ENCODE results near the gene CMIP. TPM values are rescaled to one million over a fixed set of nuclear protein-coding genes. Genes with fewer than 3 reads are reported as not detected.

Gene CMIP
- polyA plus RNA-seq, 3 donors = 0.85 to 61.9 (median 0.93) TPM

DNA sequence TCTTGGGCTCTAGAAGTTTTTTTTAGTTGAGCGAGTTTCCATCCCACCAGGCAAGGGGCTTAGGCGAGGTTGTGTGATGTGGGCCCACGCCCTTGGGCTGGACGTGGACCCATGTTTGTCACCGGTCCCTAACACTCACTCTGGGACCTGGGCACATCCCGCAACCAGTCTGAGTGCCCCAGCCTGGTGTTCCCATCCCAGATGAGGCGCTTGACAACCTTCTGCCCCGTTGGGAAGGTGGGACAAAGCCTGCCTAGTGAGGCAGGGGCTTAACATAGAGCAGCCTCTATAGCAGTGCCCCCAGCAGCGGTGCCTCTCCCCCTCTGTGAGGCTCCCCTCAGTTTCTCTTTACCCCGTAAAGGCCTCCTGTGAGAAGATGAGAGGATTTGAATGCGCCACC, 22.5 kb downstream of the CMIP start:
- Mint-ChIP-seq H3K9me3 (no peaks in the 10 kb centered on the region), H3K27me3 (ENCODE audit: low read depth in 3 of 3) (peaks cover 0 to 3% (median 0%) of the 10 kb centered on the region in 3 donors), H3K4me1 (peaks cover 90% of the 10 kb centered on the region), H3K4me3 (no peak overlapping the region), H3K36me3 (peaks cover 46 to 53% of the 10 kb centered on the region in 2 donors), H3K27ac (peak overlapping the region; percentile 35 to 97 (median 79))
- TF ChIP-seq, protein P1, sequence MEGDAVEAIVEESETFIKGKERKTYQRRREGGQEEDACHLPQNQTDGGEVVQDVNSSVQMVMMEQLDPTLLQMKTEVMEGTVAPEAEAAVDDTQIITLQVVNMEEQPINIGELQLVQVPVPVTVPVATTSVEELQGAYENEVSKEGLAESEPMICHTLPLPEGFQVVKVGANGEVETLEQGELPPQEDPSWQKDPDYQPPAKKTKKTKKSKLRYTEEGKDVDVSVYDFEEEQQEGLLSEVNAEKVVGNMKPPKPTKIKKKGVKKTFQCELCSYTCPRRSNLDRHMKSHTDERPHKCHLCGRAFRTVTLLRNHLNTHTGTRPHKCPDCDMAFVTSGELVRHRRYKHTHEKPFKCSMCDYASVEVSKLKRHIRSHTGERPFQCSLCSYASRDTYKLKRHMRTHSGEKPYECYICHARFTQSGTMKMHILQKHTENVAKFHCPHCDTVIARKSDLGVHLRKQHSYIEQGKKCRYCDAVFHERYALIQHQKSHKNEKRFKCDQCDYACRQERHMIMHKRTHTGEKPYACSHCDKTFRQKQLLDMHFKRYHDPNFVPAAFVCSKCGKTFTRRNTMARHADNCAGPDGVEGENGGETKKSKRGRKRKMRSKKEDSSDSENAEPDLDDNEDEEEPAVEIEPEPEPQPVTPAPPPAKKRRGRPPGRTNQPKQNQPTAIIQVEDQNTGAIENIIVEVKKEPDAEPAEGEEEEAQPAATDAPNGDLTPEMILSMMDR (IDR thresholded peaks at IDR 0.05) = no peak
- no peak for DNase-seq
- Histone ChIP-seq H3K9ac (ENCODE audit: insufficient read depth, low read length, poor library complexity, severe bottlenecking) (no peak overlapping the region), H3K4me3 (replicated peaks in 1 of 3; ENCODE audit: low read depth in 2 of 3, low read length in 3 of 3) (no peak overlapping the region), H3K9me3 (replicated peaks in 1 of 2; ENCODE audit: control insufficient read depth in 1 of 2, insufficient read depth in 1 of 2, low read length in 2 of 2) (no peaks in the 10 kb centered on the region), H3K27ac (ENCODE audit: low read depth in 1 of 2, low read length in 2 of 2) (peak overlapping the region; percentile 29 to 74), H2AFZ (ENCODE audit: insufficient read depth, low read depth, low read length, poor library complexity, severe bottlenecking) (no peak overlapping the region), H3K36me3 (replicated peaks in 1 of 2; ENCODE audit: control insufficient read depth in 1 of 2, insufficient read depth in 2 of 2, low read length in 2 of 2) (peaks cover 17 to 39% of the 10 kb centered on the region in 2 donors), H4K20me1 (ENCODE audit: insufficient read depth, low read length) (peaks cover 91% of the 10 kb centered on the region), H3K4me2 (replicated peaks; ENCODE audit: extremely low read depth, low read length, poor library complexity, severe bottlenecking) (peak overlapping the region; percentile 15), H3K4me1 (ENCODE audit: control insufficient read depth in 1 of 2, insufficient read depth in 2 of 2, low read length in 2 of 2) (peaks cover 79 to 97% of the 10 kb centered on the region in 2 donors), H3K27me3 (ENCODE audit: control insufficient read depth in 2 of 2, insufficient read depth in 2 of 2, low read length in 2 of 2) (no peaks in the 10 kb centered on the region), H3K79me2 (ENCODE audit: insufficient read depth, low read length) (peaks cover 98% of the 10 kb centered on the region)
- WGBS (ENCODE audit: insufficient coverage) = 97% methylated on average over 5 of the region's 11 CpGs
- intact Hi-C loops (cut with micrococcal nuclease) = loop anchor here in 1 of 2 donors (5.0 kb wide), 1 partner anchor 35 kb away; no protein-coding TSS in a partner anchor

DNA sequence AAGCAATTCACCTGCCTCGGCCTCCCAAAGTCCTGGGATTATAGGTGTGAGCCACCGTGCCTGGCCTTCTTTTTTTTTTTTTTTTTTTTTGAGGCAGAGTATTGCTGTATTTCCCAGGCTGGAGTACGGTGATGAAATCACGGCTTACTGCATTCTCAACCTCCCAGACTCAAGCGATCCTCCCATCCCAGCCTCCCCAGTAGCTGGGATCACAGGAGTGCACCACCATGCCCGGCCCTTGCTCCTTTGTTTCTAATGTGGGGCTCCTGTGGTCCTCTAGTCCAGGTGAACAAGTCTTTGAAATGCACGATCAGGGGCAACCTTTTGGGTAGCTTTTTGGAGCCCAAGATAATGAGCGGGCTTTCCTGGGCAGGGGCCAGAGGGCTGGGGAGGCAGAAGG, 23.2 kb downstream of the CMIP start:
- H3K27ac Mint-ChIP-seq = peak overlapping the region; percentile 81 to 97 (median 95)
- TF ChIP-seq, protein P1 (IDR thresholded peaks at IDR 0.05) = no peak
- Histone ChIP-seq H3K4me3 (replicated peaks in 1 of 3; ENCODE audit: low read depth in 2 of 3, low read length in 3 of 3) (no peak overlapping the region), H3K9ac (ENCODE audit: insufficient read depth, low read length, poor library complexity, severe bottlenecking) (no peak overlapping the region), H3K27ac (ENCODE audit: low read depth in 1 of 2, low read length in 2 of 2) (peak overlapping the region; percentile 82 to 87), H2AFZ (ENCODE audit: insufficient read depth, low read depth, low read length, poor library complexity, severe bottlenecking) (no peak overlapping the region), H3K4me2 (replicated peaks; ENCODE audit: extremely low read depth, low read length, poor library complexity, severe bottlenecking) (no peak overlapping the region), H4K20me1 (ENCODE audit: insufficient read depth, low read length) (peaks cover 90% of the 10 kb centered on the region), H3K4me1 (ENCODE audit: control insufficient read depth in 1 of 2, insufficient read depth in 2 of 2, low read length in 2 of 2) (peaks cover 81 to 97% of the 10 kb centered on the region in 2 donors), H3K79me2 (ENCODE audit: insufficient read depth, low read length) (peaks cover 98% of the 10 kb centered on the region), H3K9me3 (replicated peaks in 1 of 2; ENCODE audit: control insufficient read depth in 1 of 2, insufficient read depth in 1 of 2, low read length in 2 of 2) (no peaks in the 10 kb centered on the region), H3K36me3 (replicated peaks in 1 of 2; ENCODE audit: control insufficient read depth in 1 of 2, insufficient read depth in 2 of 2, low read length in 2 of 2) (peaks cover 18 to 41% of the 10 kb centered on the region in 2 donors), H3K27me3 (ENCODE audit: control insufficient read depth in 2 of 2, insufficient read depth in 2 of 2, low read length in 2 of 2) (no peaks in the 10 kb centered on the region)
- H3K9me3 Mint-ChIP-seq = no peaks in the 10 kb centered on the region
- 90% methylated on average over 5 of the region's 8 CpGs for WGBS (ENCODE audit: insufficient coverage)
- no peak for DNase-seq
- peaks cover 0 to 3% (median 1%) of the 10 kb centered on the region in 3 donors for H3K27me3 Mint-ChIP-seq (ENCODE audit: low read depth in 3 of 3)
- intact Hi-C loops (cut with micrococcal nuclease) = loop anchor here in 1 of 2 donors (5.0 kb wide), 1 partner anchor 34 kb away; no protein-coding TSS in a partner anchor
- H3K4me3 Mint-ChIP-seq = peak overlapping the region in 1 of 2 donors; percentile 24
- peaks cover 90% of the 10 kb centered on the region for H3K4me1 Mint-ChIP-seq
- peaks cover 45 to 56% of the 10 kb centered on the region in 2 donors for H3K36me3 Mint-ChIP-seq

Measured in CD14-positive monocyte (primary cell).